SH-SY5Y (cell line): ENCODE data around the gene CERS5.

Experiments used
- GATA2 ChIP-seq: IDR thresholded peaks from 2 replicates; pipeline ENCODE4 v1.6.1; 2011; ENCODE audit warnings: mild to moderate bottlenecking, low read depth, low read length
- GATA3 ChIP-seq: IDR thresholded peaks from 2 replicates; pipeline ENCODE4 v1.6.1; 2011; ENCODE audit warnings: low read depth, mild to moderate bottlenecking, low read length, moderate library complexity

DNA sequence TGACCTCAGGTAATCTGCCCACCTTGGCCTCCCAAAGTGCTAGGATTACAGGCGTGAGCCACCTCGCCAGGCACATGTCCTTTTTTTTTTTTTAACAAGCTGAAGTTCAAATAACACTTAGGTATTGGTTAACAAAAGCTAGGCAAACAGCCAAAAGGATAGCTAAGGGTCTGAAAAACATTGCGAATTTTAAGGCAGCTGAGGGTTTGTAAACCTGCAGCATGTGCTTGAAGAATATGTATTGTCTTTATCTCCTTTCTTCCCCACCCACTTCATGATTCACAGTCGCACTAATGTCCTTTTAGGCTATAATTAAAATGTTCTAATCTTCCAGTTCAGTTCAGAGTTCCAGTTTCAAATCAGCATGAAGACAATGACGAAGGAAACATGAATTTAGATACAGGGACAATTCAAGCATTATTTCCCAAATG is 30.1 kb upstream of the CERS5 start:
- no peak for TF ChIP-seq GATA2
- TF ChIP-seq GATA3: no peak
